Calu3 (cell line): ENCODE data around the gene SOCS1. TPM values are rescaled to one million over a fixed set of nuclear protein-coding genes. Genes with fewer than 3 reads are reported as not detected.

Experiments used
- BruUV-seq: library from RNA; stranded (reverse); fragments of 400-500 nt; replicated peaks from 2 replicates; lab custom pipeline; 2021; lab: Mats Ljungman, UMichigan
- CTCF ChIA-PET: fragments of 300-600 bp; sonication (Branson Sonifier 250); formaldehyde crosslinking; loops from one replicate; lab custom pipeline; 2022; ENCODE audit warnings: antibody characterized with exemption; lab: Charles Lee
- DNase-seq: peaks from one replicate; pipeline ENCODE4 v3.0.0; 2022
- H3K27ac Mint-ChIP-seq: one replicate; pipeline ENCODE4 v1.8.0; 2022; ENCODE audit warnings: mixed read lengths; ENCODE audit not compliant: unreplicated experiment
- H3K27me3 Mint-ChIP-seq: one replicate; pipeline ENCODE4 v1.8.0; 2022; ENCODE audit warnings: mixed read lengths; ENCODE audit not compliant: unreplicated experiment
- H3K36me3 Mint-ChIP-seq: one replicate; pipeline ENCODE4 v1.8.0; 2022; ENCODE audit warnings: mild to moderate bottlenecking, moderate library complexity, mixed read lengths; ENCODE audit not compliant: insufficient read depth, unreplicated experiment
- H3K4me1 Mint-ChIP-seq: one replicate; pipeline ENCODE4 v1.8.0; 2022; ENCODE audit warnings: mild to moderate bottlenecking, low read depth, mixed read lengths; ENCODE audit not compliant: unreplicated experiment
- H3K4me3 Mint-ChIP-seq: one replicate; pipeline ENCODE4 v1.8.0; 2022; ENCODE audit warnings: mild to moderate bottlenecking, low read depth, moderate library complexity, mixed read lengths; ENCODE audit not compliant: unreplicated experiment
- H3K9me3 Mint-ChIP-seq: one replicate; pipeline ENCODE4 v1.8.0; 2022; ENCODE audit warnings: low read depth, mixed read lengths; ENCODE audit not compliant: unreplicated experiment
- CTCF ChIP-seq: fragments of 200-600 bp; IDR thresholded peaks from one replicate; pipeline ENCODE4 v1.8.0; 2022; ENCODE audit warnings: antibody characterized with exemption; ENCODE audit not compliant: unreplicated experiment
- intact Hi-C: fragments of 100-400 bp; cut with micrococcal nuclease; formaldehyde crosslinking; loops from one replicate; pipeline ENCODE4 v1.10.0; 2022; ENCODE audit not compliant: unreplicated experiment
- total RNA-seq: library from RNA; stranded (reverse); gene quantifications from 2 replicates; pipeline ENCODE4 v1.2.3, GENCODE V29; 2022

SOCS1 gene
- total RNA-seq, 1 experiment from 2014 or later = 4.8 TPM

GRCh38 chr16:11242658-11243057, 13.3 kb downstream of the SOCS1 start:
- Mint-ChIP-seq H3K4me1 (no peaks in the 10 kb centered on the region), H3K27me3 (no peaks in the 10 kb centered on the region), H3K9me3 (no peaks in the 10 kb centered on the region), H3K4me3 (no peak overlapping the region), H3K36me3 (no peaks in the 10 kb centered on the region), H3K27ac (no peak overlapping the region)
- no TSS peak for BruUV-seq
- intact Hi-C loops = no loop called here
- TF ChIP-seq CTCF = no peak
- DNase-seq = no peak
- CTCF ChIA-PET = no interaction called here

- no peak overlapping the region for H3K4me3 Mint-ChIP-seq
- H3K9me3 Mint-ChIP-seq = no peaks in the 10 kb centered on the region
- H3K36me3 Mint-ChIP-seq = no peaks in the 10 kb centered on the region
- intact Hi-C loops = no loop called here
- BruUV-seq = no TSS peak
- DNase-seq = no peak
- no peak overlapping the region for H3K27ac Mint-ChIP-seq
- H3K4me1 Mint-ChIP-seq = no peaks in the 10 kb centered on the region
- no peak for TF ChIP-seq CTCF
- CTCF ChIA-PET = interaction anchor here (0.6 kb wide), 1 partner anchor 83 kb away, joined by 3 read pairs; no protein-coding TSS in a partner anchor
- H3K27me3 Mint-ChIP-seq = no peaks in the 10 kb centered on the region
Observed at GRCh38 chr16:11241480-11242204, 14.4 kb downstream of the SOCS1 start.

GRCh38 chr16:11240636-11241473, 15.1 kb downstream of the SOCS1 start:
- BruUV-seq = no TSS peak
- TF ChIP-seq CTCF = no peak
- no peak for DNase-seq
- Mint-ChIP-seq H3K36me3 (no peaks in the 10 kb centered on the region), H3K4me1 (no peaks in the 10 kb centered on the region), H3K9me3 (no peaks in the 10 kb centered on the region), H3K27me3 (no peaks in the 10 kb centered on the region), H3K4me3 (no peak overlapping the region), H3K27ac (no peak overlapping the region)
- CTCF ChIA-PET = no interaction called here
- intact Hi-C loops = no loop called here

GRCh38 chr16:11239644-11240632, 16.1 kb downstream of the SOCS1 start:
- Mint-ChIP-seq H3K27me3 (no peaks in the 10 kb centered on the region), H3K27ac (no peak overlapping the region), H3K36me3 (no peaks in the 10 kb centered on the region), H3K4me1 (peaks cover 8% of the 10 kb centered on the region), H3K4me3 (no peak overlapping the region), H3K9me3 (no peaks in the 10 kb centered on the region)
- DNase-seq = no peak
- intact Hi-C loops = no loop called here
- CTCF ChIA-PET = no interaction called here
- no peak for TF ChIP-seq CTCF
- no TSS peak for BruUV-seq
